HG02678 (cell line): ENCODE data around the gene SEC24C.

Source experiments
- ATAC-seq: cut with Tn5 transposase; IDR thresholded peaks from one replicate; pipeline ENCODE4 v1.9.1; 2021; ENCODE audit warnings: mild to moderate bottlenecking, moderate library complexity; ENCODE audit not compliant: unreplicated experiment

Gene SEC24C

GRCh38 chr10:73809061-73809818 lies 65.1 kb downstream of the SEC24C start:
- ATAC-seq, result no peak

DNA sequence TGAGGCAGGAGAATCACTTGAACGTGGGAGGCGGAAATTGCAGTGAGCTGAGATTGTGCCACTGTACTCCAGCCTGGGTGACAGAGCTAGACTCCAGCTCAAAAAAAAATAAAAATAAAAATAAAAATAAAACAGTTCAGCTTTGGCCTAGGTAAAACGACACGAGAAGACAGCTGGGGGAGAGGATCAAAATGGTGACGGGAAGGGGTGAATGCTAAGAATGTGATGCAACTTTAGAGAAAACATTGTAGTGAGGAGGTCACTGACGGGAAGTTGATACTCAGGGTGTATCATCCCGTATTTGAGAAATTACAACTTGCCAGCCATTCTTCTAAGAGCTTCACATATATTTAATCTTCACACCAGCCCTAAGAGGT lies 66.2 kb downstream of the SEC24C start:
- ATAC-seq, result no peak

- peak; percentile 25 for ATAC-seq
Observed at GRCh38 chr10:73810735-73811465, 66.7 kb downstream of the SEC24C start.

DNA sequence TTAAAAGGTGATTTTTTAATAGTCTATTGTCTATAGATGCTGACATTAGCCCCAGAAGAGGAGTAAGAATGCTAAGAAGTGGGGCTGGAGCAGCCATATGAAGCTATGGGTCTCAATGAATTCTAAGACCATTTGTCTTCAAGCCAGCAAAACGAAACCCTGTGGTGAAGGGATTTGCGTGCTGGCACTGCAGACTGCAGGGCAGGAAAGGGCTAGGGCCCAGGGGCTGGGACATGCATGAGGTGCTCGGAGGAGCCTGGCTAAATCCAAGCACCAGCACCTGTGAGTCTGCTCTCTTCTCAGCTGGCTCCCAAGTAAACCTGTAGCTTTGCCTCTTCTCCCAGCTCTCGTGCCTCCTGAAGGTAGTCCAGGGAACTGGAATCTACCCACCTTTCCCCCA lies 68.5 kb downstream of the SEC24C start:
- ATAC-seq, result no peak

- ATAC-seq, result no peak
Observed at GRCh38 chr10:73813333-73813732, 69.2 kb downstream of the SEC24C start.

DNA sequence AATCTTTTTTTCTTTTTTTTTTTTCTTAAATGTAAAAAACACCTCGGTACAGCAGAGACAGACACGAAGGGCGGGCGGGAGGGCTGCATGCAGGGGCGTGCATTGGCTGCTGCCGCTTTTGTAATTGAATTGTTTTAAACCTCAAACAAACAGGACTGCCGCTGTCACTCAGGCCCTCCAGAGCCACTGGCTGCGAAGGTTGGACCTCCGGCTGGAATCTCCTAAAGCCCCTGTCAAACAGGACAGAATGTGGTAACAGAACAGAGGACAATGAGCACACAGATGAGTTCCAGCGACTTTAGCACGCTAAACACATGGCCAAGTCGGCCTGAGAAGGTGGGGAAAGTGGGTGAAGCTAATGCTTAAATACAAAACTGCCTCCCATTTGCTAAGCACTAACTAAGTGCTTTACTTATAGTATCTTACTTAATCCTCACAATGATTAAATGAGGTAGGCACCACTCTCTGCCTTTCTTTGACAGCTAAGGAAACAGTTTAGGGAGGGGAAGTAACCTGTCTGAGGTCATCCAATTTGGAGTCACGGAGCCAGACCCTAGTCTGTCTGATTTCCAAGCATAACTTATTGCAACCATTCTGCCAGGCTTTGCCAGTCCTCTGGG lies 70.2 kb downstream of the SEC24C start:
- ATAC-seq, result no peak

GRCh38 chr10:73814896-73815718 lies 70.9 kb downstream of the SEC24C start:
- ATAC-seq, result no peak

DNA sequence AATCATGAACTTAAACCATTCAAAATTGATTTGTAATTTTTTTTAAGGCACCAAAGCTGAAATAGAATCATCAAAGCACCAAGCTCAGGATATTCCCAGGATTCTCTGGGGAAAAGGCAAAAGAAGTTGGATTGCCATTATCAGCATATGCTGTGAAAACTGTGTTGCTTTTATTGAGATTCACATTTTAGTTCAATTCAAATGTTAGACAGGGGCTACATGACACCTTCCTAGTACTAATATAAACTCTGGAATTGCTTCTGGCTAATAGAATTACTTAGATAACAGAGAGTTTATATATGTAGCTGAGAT lies 71.5 kb downstream of the SEC24C start:
- ATAC-seq, result no peak

GRCh38 chr10:73816917-73817729 lies 73.0 kb downstream of the SEC24C start:
- ATAC-seq, result no peak

- no peak for ATAC-seq
Observed at GRCh38 chr10:73817826-73818225, 73.7 kb downstream of the SEC24C start.

- no peak for ATAC-seq
Observed at GRCh38 chr10:73818402-73818801, 74.2 kb downstream of the SEC24C start.

- no peak for ATAC-seq
Observed at GRCh38 chr10:73819081-73819480, 74.9 kb downstream of the SEC24C start.

GRCh38 chr10:73819513-73820093 lies 75.4 kb downstream of the SEC24C start:
- no peak for ATAC-seq
